ENCODE data around the gene TBC1D17. TPM values are rescaled to one million over a fixed set of nuclear protein-coding genes. Genes with fewer than 3 reads are reported as not detected.

TBC1D17 gene
- total and polyA plus RNA-seq, 4 donors: 11.3 to 27.9 (median 17.2) TPM

GRCh38 chr19:49864890-49865289, 12.6 kb upstream of the TBC1D17 start:
- H3K9me3 ChIP-seq (ENCODE audit: control insufficient read depth in 4 of 4, low read length in 3 of 4): no peaks in the 10 kb centered on the region
- no peak overlapping the region for H3K4me3 ChIP-seq (ENCODE audit: low read depth in 1 of 3, low read length in 3 of 3)
- 93% methylated on average over 13 of the region's 13 CpGs for WGBS
- H3K36me3 ChIP-seq (ENCODE audit: control insufficient read depth in 4 of 4, insufficient read depth in 3 of 4, low read depth in 1 of 4, low read length in 3 of 4): peaks cover 0 to 32% (median 9%) of the 10 kb centered on the region in 4 donors
- H3K27me3 ChIP-seq (ENCODE audit: control insufficient read depth in 4 of 4, insufficient read depth in 4 of 4, low read length in 3 of 4): no peaks in the 10 kb centered on the region
- H3K9ac ChIP-seq (ENCODE audit: low read depth in 1 of 2, low read length in 2 of 2): no peak overlapping the region
- TF ChIP-seq, protein P1, sequence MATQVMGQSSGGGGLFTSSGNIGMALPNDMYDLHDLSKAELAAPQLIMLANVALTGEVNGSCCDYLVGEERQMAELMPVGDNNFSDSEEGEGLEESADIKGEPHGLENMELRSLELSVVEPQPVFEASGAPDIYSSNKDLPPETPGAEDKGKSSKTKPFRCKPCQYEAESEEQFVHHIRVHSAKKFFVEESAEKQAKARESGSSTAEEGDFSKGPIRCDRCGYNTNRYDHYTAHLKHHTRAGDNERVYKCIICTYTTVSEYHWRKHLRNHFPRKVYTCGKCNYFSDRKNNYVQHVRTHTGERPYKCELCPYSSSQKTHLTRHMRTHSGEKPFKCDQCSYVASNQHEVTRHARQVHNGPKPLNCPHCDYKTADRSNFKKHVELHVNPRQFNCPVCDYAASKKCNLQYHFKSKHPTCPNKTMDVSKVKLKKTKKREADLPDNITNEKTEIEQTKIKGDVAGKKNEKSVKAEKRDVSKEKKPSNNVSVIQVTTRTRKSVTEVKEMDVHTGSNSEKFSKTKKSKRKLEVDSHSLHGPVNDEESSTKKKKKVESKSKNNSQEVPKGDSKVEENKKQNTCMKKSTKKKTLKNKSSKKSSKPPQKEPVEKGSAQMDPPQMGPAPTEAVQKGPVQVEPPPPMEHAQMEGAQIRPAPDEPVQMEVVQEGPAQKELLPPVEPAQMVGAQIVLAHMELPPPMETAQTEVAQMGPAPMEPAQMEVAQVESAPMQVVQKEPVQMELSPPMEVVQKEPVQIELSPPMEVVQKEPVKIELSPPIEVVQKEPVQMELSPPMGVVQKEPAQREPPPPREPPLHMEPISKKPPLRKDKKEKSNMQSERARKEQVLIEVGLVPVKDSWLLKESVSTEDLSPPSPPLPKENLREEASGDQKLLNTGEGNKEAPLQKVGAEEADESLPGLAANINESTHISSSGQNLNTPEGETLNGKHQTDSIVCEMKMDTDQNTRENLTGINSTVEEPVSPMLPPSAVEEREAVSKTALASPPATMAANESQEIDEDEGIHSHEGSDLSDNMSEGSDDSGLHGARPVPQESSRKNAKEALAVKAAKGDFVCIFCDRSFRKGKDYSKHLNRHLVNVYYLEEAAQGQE (IDR thresholded peaks at IDR 0.05): no peak
- TF ChIP-seq ZBTB33 (IDR thresholded peaks at IDR 0.05) (no peak), YY1 (IDR thresholded peaks at IDR 0.05) (no peak), JUND (IDR thresholded peaks at IDR 0.05) (no peak), RAD21 (IDR thresholded peaks at IDR 0.05) (no peak), NR2F2 (IDR thresholded peaks at IDR 0.05) (no peak), FOXA2 (IDR thresholded peaks at IDR 0.05) (no peak), EGR1 (IDR thresholded peaks at IDR 0.05; ENCODE audit: low read depth in 2 of 2) (no peak), HNF4A (conservative IDR thresholded peaks at IDR 0.05) (no peak), FOXA1 (IDR thresholded peaks at IDR 0.05) (no peak), RXRA (IDR thresholded peaks at IDR 0.05) (no peak), TAF1 (conservative IDR thresholded peaks at IDR 0.05) (no peak), SP1 (IDR thresholded peaks at IDR 0.05) (no peak), HNF4G (IDR thresholded peaks at IDR 0.05) (no peak)
- TF ChIP-seq, protein P2, sequence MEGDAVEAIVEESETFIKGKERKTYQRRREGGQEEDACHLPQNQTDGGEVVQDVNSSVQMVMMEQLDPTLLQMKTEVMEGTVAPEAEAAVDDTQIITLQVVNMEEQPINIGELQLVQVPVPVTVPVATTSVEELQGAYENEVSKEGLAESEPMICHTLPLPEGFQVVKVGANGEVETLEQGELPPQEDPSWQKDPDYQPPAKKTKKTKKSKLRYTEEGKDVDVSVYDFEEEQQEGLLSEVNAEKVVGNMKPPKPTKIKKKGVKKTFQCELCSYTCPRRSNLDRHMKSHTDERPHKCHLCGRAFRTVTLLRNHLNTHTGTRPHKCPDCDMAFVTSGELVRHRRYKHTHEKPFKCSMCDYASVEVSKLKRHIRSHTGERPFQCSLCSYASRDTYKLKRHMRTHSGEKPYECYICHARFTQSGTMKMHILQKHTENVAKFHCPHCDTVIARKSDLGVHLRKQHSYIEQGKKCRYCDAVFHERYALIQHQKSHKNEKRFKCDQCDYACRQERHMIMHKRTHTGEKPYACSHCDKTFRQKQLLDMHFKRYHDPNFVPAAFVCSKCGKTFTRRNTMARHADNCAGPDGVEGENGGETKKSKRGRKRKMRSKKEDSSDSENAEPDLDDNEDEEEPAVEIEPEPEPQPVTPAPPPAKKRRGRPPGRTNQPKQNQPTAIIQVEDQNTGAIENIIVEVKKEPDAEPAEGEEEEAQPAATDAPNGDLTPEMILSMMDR (IDR thresholded peaks at IDR 0.05; ENCODE audit: low read depth, low read length, missing input control): no peak
- TF ChIP-seq, protein P3, sequence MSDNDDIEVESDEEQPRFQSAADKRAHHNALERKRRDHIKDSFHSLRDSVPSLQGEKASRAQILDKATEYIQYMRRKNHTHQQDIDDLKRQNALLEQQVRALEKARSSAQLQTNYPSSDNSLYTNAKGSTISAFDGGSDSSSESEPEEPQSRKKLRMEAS (IDR thresholded peaks at IDR 0.05): no peak
- TF ChIP-seq, protein P4, sequence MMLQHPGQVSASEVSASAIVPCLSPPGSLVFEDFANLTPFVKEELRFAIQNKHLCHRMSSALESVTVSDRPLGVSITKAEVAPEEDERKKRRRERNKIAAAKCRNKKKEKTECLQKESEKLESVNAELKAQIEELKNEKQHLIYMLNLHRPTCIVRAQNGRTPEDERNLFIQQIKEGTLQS (IDR thresholded peaks at IDR 0.05): no peak
- H3K27ac ChIP-seq (ENCODE audit: low read depth in 1 of 2, low read length in 2 of 2): no peak overlapping the region
- H3K4me1 ChIP-seq (ENCODE audit: control insufficient read depth in 4 of 4, insufficient read depth in 4 of 4, low read length in 3 of 4): peaks cover 12 to 34% (median 24%) of the 10 kb centered on the region in 4 donors
- no peak for DNase-seq (ENCODE audit: low spot score)
